ENCODE data around the gene MRPL24. TPM values are rescaled to one million over a fixed set of nuclear protein-coding genes. Genes with fewer than 3 reads are reported as not detected.
A peak's percentile ranks its signal among the peaks of the same experiment; 100 is the strongest.

MRPL24 gene
- total and polyA plus RNA-seq, 10 of the 15 experiments (the other 5 are each of a cell fraction or from before 2014, with no cell fraction given) = 87.4 to 269 (median 134) TPM

GRCh38 chr1:156727926-156728598 is 12.8 kb downstream of the MRPL24 start, which contains the start of gene METTL25B (continued):
- TF ChIP-seq REST (IDR thresholded peaks at IDR 0.05; ENCODE audit: low read depth, low read length) (no peak), NR2C1 (IDR thresholded peaks at IDR 0.05) (peak; percentile 52), HDGF (IDR thresholded peaks at IDR 0.05) (no peak), ATF2 (IDR thresholded peaks at IDR 0.05; ENCODE audit: low read length) (no peak), IKZF1 (conservative IDR thresholded peaks at IDR 0.05) (no peak), IRF3 (IDR thresholded peaks at IDR 0.05) (no peak), HCFC1 (IDR thresholded peaks at IDR 0.05; ENCODE audit: low read length) (peak; percentile 40; the same call in 1 of the 2 replicates), YBX1 (IDR thresholded peaks at IDR 0.05) (no peak), BMI1 (IDR thresholded peaks at IDR 0.05; ENCODE audit: borderline replicate concordance) (no peak), MTA2 (IDR thresholded peaks at IDR 0.05; ENCODE audit: low read depth) (no peak), ETV6 (conservative IDR thresholded peaks at IDR 0.05 in 1 of 2, IDR thresholded peaks at IDR 0.05 in 1 of 2; ENCODE audit: borderline replicate concordance in 1 of 2, low read depth in 1 of 2) (peak in 1 of 2 experiments; percentile 63; a peak in 2 of 4 replicates), IRF4 (IDR thresholded peaks at IDR 0.05; ENCODE audit: low read depth, low read length) (no peak), CEBPB (IDR thresholded peaks at IDR 0.05; ENCODE audit: borderline replicate concordance in 1 of 2, low read depth in 2 of 2, low read length in 2 of 2) (no peak), CREM (IDR thresholded peaks at IDR 0.05; ENCODE audit: low read depth) (no peak), ZNF592 (IDR thresholded peaks at IDR 0.05) (no peak), NKRF (conservative IDR thresholded peaks at IDR 0.05) (peak; percentile 39; the same call in 1 of the 2 replicates), SIX5 (IDR thresholded peaks at IDR 0.05; ENCODE audit: low read depth, low read length, severe bottlenecking) (peak; percentile 43)
